SU-DHL-6 (cell line): ENCODE results near the gene NUDT3.
"Not testable (repeated sequence)": the region's sequence is repeated elsewhere in the genome, so short reads cannot be mapped to it uniquely, and the experiment has no call there.

Source experiments
- CTCF ChIP-seq: fragments of 200-600 bp; sonication (generic); IDR thresholded peaks from one replicate; pipeline ENCODE4 v1.5.1; 2017; ENCODE audit warnings: antibody characterized with exemption, mild to moderate bottlenecking, low read length, moderate library complexity; ENCODE audit not compliant: insufficient read depth, poor library complexity, severe bottlenecking
- EZH2phosphoT487 ChIP-seq: fragments of 200-600 bp; sonication (generic), shearing (Covaris generic); conservative IDR thresholded peaks from 2 replicates; pipeline ENCODE4 v1.6.1; 2018; ENCODE audit warnings: mild to moderate bottlenecking, antibody characterized with exemption, low read length, moderate library complexity, mixed read lengths

DNA sequence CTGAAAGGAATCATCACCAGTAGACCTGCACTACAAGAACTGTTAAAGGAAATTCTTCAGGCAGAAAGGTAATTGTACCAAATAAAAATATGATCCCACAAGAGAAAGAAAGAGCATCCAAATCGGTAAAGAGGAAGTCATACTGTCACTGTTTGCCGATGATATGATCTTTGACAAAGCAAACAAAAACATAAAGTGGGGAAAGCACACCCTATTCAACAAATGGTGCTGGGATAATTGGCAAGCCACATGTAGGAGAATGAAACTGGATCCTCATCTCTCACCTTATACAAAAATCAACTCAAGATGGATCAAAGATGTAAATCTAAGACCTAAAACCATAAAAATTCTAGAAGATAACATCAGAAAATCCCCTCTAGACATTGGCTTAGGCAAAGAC lies 140.1 kb downstream of the NUDT3 start:
- not testable (repeated sequence) for TF ChIP-seq CTCF, EZH2phosphoT487
